Lower leg skin (tissue), 4 donors: Measurements from ENCODE around the gene IL20RA. TPM values are rescaled to one million over a fixed set of nuclear protein-coding genes. Genes with fewer than 3 reads are reported as not detected.

ENCODE experiments used
- DNase-seq, 2 donors: peaks; one replicate each; pipeline ENCODE4 v3.0.0-alpha.2; 2019; ENCODE audit warnings: low spot score in 2 of 2
- H3K4me3 ChIP-seq: fragments of 200-600 bp; sonication (generic); 2 replicates; pipeline ENCODE4 v1.5.1; 2017; ENCODE audit warnings: mild to moderate bottlenecking, low read depth; ENCODE audit not compliant: poor library complexity, severe bottlenecking
- POLR2A ChIP-seq, 2 donors: fragments of 450-650 bp; IDR thresholded peaks; one replicate each; pipeline ENCODE4 v1.6.1; 2016 to 2017; ENCODE audit warnings: antibody characterized with exemption in 2 of 2, mild to moderate bottlenecking in 1 of 2, moderate library complexity in 1 of 2
- whole genome bisulfite sequencing, 2 donors: methylation state at CpG; one replicate each; pipeline ENCODE4 v1.1.5; 2018; 5-methylcytosine and 5-hydroxymethylcytosine counted together
- intact Hi-C: fragments of 100-400 bp; cut with DNase I; formaldehyde crosslinking; loops from one replicate; pipeline ENCODE4 v1.15.0; 2023; ENCODE audit warnings: low total_unique reads
- total RNA-seq, 4 donors: library from RNA; depleted of rRNA; stranded (reverse); fragments of >200 nt; gene quantifications; one replicate each; pipeline ENCODE4 v1.1.0, GENCODE V29; 2016
- TF ChIP-seq, protein P1 (sequence below), 3 donors: fragments of 450-650 bp; IDR thresholded peaks; one replicate each; pipeline ENCODE4 v1.5.1; 2016; ENCODE audit warnings: antibody characterized with exemption in 3 of 3, mild to moderate bottlenecking in 3 of 3, moderate library complexity in 2 of 3

The IL20RA gene
- total RNA-seq, 4 donors from 2014 or later = 70.4 to 199 (median 146) TPM

DNA sequence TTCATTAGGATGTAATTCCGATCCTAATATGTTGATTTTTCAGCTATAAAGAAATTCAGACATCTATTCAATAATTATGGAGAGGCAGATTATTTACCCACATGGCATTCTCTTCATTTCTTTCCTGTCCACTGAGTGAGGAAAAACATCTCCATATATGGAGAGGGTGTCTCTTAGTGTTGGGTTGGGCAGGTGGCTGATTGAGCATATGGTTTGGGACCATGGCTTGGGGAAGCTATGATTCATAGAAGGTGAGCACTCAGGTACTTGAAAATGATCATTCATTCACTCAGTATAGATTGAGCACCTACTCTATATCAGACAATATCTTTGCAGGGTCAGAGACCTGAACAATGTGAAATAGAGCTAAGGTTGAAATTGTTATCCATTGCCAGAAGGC lies 41.3 kb upstream of the IL20RA start:
- DNase-seq = no peak
- intact Hi-C loops = no loop called here
- H3K4me3 ChIP-seq = no peak overlapping the region
- 96 to 100% methylated on average over 1 of the region's 1 CpG for WGBS, 2 donors
- TF ChIP-seq POLR2A (IDR thresholded peaks at IDR 0.05) = no peak
- TF ChIP-seq, protein P1, sequence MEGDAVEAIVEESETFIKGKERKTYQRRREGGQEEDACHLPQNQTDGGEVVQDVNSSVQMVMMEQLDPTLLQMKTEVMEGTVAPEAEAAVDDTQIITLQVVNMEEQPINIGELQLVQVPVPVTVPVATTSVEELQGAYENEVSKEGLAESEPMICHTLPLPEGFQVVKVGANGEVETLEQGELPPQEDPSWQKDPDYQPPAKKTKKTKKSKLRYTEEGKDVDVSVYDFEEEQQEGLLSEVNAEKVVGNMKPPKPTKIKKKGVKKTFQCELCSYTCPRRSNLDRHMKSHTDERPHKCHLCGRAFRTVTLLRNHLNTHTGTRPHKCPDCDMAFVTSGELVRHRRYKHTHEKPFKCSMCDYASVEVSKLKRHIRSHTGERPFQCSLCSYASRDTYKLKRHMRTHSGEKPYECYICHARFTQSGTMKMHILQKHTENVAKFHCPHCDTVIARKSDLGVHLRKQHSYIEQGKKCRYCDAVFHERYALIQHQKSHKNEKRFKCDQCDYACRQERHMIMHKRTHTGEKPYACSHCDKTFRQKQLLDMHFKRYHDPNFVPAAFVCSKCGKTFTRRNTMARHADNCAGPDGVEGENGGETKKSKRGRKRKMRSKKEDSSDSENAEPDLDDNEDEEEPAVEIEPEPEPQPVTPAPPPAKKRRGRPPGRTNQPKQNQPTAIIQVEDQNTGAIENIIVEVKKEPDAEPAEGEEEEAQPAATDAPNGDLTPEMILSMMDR (IDR thresholded peaks at IDR 0.05) = no peak

DNA sequence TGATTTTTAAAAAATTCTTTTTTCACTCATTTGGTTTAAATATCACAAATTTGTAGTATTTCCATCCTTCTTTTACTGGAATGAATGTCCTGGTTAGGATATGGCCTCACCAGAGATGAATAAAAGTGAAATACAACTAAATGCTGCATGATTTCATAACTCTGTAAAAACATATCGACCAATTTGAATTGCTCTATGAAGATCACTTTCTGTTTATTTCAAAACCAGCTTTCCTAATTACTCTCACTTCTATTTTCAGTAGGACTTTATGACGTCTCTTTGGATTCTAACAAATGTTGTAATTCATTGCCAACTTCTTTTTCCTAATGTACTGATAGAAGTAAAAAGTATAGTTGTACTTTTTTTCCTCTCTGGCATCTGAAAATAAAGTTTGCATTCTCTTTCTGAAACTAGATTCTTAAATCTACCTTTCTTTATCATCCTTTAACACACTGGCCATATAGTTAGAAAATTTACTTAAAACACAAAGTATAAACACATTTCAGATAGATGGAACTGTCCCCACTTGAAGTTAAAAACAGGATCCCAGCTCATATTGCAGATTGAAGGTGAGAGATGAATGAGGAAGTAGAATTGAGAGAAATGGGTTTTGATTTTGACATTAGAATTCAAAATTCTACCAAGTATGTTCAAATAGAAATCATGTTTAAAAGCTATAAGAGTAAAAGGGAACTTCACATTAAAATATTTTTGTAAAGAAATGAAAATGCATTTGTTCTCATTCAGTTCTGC lies 40.3 kb upstream of the IL20RA start:
- WGBS, 2 donors = 31 to 37% methylated on average over 2 of the region's 2 CpGs
- no peak overlapping the region for H3K4me3 ChIP-seq
- TF ChIP-seq, protein P1 (IDR thresholded peaks at IDR 0.05) = no peak
- TF ChIP-seq POLR2A (IDR thresholded peaks at IDR 0.05) = no peak
- DNase-seq = no peak
- intact Hi-C loops = no loop called here

DNA sequence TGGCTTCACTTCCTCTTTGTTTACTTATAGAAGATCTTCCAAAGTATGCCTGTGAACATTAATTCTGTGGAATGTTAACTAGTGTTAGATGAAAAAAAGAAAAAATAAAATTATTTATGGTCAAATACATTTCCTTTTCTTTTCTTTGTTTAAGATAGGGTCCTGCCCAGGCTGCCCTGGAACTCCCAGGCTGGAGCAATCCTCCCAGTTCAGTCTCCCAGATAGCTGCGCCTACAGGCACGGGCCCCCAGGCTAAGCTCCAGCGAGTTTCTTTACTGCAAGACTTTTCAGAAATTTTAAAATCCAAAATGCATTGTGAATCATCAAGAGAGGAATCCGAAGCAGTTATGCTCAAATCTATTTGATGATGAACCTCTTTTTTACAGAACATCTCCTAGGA lies 39.3 kb upstream of the IL20RA start:
- no peak for DNase-seq
- intact Hi-C loops = no loop called here
- 79 to 84% methylated on average over 4 of the region's 4 CpGs for WGBS, 2 donors
- TF ChIP-seq, protein P1 (IDR thresholded peaks at IDR 0.05) = no peak
- TF ChIP-seq POLR2A (IDR thresholded peaks at IDR 0.05) = no peak
- H3K4me3 ChIP-seq = no peak overlapping the region

DNA sequence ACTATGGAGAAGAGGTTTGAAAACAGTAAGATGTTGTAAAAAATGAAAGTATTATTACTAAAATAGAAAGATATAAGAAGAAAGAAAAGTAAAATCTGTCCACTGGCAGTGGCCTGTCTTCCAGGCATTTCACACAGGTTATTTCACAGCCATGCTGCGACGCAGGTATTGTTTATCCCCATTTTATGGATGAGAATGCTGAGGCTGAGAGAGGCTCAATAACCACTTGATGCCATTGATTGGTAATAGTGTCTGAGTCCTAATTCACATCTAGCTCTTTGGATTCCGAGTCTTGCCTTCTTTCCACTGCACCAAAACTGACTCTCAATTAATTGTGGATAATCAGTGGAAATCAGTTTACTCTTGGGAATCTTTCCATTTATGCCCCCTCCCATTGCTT lies 37.2 kb upstream of the IL20RA start:
- no peak overlapping the region for H3K4me3 ChIP-seq
- 96 to 98% methylated on average over 3 of the region's 3 CpGs for WGBS, 2 donors
- DNase-seq = no peak
- intact Hi-C loops = no loop called here
- TF ChIP-seq, protein P1 (IDR thresholded peaks at IDR 0.05) = no peak

DNA sequence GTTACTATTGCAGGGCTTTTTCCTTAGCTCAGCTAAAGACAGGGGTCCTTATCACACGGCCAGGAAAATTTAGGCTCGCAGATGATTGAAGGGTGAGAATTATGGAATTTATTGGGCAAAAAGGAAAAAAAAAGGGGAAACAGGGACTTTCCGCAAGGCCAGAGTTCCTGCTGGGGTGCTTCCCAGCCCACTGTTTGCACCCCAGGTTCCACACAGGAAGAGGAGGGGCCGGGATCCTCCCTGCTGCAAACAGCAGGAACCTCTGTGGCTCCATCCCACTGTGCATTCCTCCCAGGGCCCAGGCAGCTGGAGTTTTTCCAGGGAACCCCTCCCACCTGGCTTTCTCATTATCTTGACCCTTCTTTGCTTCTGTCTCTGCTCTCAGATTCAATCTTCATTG lies 35.9 kb upstream of the IL20RA start:
- DNase-seq = no peak
- intact Hi-C loops = no loop called here
- H3K4me3 ChIP-seq = no peak overlapping the region
- no peak for TF ChIP-seq POLR2A (IDR thresholded peaks at IDR 0.05)
- TF ChIP-seq, protein P1 (IDR thresholded peaks at IDR 0.05) = no peak
- WGBS, 2 donors = 78 to 89% methylated on average over 4 of the region's 4 CpGs
